Kasumi-1 (cell line): ENCODE data around the gene CBFA2T3.

Source experiments
- DNase-seq, 2 experiments: peaks; one replicate each; lab custom pipeline; 2025; lab: John Stamatoyannopoulos, UW

CBFA2T3 gene

DNA sequence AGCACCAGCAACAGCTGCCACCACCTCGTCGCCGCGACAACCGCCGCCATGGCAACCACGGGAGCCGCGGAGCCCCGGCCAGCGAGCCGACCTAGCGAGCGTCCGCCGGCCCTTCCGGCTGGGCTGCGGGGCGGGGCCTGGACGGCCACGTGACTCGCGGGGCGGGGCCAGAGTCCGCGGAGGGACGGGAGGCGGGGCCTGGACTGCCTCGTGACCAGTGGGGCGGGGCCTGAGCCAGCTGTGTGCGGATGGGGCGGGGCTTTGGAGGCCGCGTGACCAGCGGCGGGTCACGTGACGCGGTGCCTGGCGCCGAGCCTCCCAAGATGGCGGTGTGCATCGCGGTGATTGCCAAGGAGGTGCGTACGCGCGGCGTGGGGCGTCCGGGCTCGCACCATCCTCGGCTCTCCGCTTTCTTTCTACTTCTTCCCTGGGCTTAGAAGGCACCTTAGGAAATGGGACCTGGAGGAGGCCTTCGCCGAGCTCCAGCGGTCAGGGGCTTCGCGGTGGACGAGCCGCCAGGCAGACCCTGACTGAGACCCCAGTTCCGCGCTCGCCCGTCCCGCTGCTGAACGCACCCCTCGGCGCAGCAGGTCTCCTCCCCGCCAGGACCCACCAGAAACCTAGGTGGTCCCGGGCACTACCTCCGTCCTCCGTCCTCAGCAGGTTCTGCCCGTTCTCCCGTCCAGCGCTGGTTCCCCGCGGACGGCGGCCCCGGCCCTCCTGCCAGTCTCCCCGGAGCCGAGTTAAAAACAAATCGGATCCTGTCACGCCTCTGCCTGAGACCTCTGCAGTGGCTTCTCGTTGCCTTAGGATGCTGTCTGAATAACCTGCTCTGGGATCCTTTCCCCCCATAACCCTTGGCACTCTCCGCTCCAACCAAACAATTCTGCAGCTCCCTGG, 119.9 kb downstream of the CBFA2T3 start, which contains the start of the genes GALNS and TRAPPC2L:
TSS of gene GALNS (minus strand) at position 120 of the 900 bp plus-strand sequence. CDS start at position 50, 70 bp downstream.
TSS of gene TRAPPC2L (plus strand) at position 300 of the 900 bp plus-strand sequence. CDS start at position 324, 24 bp downstream.
- DNase-seq = peak; percentile 78 to 86

DNA sequence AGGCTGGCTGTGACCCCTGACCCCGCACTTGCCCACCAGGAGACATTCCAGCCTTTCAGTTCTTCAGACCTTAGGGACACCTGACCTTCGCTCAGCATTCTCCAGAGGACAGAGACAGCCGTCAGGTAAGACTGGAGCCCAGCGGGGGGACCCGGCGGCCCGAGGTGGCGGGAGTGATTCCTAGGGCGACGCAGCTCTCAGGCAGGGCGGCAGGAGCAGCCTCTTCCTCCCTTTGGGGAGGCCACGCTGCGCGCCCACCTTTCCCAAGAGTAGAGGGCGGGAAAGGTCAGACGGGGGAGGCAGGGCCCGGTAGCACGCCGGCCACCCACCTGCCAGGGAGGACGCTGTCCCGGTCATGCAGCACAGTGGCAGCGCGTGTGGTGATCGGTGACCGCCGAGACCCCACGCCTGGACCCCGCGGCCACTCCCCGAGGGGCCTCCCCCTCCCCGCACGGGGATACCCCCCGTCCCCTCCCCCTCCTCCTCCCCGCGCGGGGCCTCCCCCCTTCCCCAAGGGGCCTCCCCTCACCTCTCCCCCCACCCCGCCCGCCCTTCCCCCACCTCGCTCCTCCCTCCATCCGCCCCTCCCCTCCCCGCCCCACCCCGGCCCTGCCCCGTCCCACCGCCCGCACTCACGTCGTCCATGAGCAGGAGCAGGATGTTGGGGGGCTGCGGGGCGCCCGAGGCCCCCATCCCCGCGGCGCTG, 120.7 kb downstream of the CBFA2T3 start:
- peak in 1 of 2 experiments; percentile 35 for DNase-seq

DNA sequence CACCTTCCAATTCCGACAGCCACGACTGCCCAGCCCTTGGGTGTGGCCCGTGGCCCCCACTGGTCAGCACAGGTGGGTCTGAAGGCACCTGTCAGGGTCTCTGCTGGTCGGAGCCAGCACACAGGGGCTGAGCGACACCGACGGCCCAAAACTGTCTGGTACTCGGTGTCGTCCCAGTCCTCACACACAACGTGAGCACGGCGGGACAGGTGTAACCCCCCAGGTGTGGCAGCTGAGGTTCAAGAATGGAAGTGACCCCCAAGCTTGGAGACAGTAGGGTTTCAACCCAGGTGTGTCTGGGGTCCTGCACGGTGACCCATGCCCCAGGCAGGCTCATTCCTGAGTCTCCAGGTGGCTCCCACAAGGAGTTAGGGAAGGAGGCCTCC, 121.3 kb downstream of the CBFA2T3 start:
- no peak for DNase-seq

DNA sequence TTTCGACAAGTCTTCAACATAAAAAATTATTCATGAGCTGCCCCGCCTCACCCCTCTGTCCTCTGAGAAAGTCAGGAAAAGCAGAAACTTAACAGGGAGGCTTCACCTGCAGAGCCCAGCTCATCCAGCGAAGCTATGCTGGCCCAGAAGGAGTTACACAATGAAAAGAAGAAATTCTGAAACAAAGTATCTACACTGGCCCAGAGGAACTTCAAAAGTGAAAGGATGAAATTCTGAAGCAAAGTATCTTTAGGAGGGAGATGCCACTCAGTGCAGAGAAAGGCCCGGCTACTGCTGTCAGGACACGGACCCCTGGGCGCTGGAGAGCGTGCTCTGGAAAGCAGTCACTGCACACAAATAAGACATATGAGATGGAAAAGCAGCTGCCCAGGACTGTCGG, 121.8 kb downstream of the CBFA2T3 start:
- no peak for DNase-seq

DNA sequence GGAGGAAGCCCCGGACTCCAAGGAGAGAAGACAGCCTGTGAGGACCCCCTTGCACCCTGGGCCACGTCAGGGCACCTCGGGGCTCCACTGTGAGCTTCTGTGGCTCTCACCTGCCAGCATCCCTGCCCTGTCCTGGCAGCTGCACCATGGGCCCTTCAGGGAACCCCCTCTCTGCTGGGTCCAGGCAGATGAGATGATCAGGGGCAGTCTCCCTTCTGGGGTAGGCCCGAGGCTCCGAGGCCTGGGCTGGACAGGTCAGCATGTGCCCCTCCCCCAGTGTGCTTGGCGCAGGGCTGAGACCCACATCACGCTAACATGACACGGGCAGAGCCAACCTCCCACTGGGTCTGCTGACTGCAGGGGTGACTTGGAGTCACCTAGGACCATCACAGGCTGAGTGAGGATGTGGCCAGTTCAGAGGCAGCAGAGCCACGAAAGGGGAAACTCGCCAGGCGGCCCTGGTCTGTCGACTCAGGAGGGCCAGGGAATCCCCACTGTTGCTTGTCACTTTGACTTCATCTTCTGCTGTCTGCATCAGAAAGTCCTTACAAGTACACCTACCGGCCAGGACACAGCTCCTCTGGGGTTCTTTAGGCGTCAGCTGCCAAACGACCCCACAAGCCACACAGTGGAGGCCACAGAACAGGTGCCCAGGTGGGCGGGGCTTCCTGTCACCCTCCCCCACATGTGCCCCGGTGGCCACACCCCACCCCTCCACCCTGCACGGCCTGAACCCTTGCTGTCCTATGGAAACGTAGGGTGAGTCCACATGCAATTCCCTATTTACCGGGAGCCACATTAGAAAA, 122.5 kb downstream of the CBFA2T3 start:
- peak in 1 of 2 experiments; percentile 29 for DNase-seq

DNA sequence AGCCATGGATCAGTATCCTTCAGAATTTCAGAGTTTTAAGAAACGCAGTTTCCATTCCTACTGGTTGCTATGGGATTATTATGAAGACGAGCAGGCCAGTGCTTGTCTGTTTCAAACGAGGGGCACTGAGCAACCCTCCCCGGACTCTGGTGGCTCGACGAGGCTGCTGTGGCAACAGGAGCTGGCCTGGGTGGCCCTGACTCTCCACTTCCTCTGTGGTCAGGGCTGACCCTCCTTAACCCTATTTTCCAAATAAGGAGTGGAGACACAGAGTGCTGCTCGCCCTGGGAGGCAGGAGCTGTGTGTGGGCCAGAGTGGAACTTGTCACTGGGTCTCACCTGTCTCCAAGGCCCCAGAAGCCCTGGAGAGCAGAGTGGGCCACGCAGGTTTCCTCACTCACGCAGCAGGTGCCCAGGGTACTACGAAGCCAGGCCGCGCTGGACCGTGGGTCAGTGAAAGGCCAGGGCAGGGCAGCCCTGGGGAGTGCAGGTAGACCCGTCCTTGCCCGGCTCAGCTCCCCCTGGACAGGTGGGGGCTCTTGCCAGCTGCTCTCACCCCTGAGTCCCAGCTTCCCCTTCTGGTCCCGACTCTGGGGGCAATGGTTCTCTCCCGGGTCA, 123.6 kb downstream of the CBFA2T3 start:
- no peak for DNase-seq

DNA sequence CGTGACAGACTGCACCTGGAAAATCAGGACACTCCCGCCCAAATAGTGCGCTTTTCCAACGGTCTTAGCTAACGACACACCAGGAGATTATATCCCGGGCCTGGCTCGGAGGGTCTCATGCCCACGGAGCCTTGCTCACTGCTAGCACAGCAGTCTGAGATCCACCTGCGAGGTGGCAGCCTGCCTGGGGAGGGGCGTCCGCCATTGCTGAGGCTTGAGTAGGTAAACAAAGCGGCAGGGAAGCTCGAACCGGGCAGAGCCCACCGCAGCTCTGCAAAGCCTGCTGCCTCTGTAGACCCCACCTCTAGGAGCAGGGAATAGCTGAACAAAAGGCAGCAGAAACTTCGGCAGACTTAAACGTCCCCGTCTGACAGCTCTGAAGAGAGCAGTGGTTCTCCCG, 125.4 kb downstream of the CBFA2T3 start:
- no peak for DNase-seq

DNA sequence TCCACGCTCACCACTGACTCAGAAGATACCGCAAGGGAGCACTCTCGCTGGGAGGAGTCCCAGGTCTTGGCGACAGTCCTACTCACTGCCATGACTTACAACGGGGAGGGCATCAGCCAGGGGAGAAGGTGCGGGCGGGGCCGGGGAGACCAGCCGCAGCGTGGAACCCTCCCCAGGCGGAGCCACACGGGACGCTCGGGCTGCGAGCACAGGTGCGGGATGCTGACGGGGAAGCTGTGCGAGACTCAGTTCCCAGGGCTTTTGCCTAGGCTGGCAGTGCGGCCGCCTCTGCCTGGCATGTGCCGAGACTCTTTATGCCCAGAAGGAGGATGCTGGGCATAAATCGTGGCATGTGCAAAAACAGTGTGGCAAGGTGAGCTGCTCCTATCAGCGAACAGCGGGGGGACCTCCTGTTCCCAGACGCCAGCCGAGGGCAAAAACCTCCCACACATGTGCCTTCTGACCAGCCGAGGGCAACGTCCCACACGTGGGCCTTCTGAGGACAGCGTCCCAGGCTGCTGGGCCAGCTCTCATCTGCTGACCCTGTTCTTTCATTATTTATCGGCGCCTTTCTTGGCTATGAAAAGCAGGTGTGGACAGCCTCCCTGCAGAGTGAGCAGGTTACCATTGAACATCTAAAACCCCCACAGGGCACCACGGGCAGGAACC, 126.3 kb downstream of the CBFA2T3 start:
- DNase-seq = no peak

DNA sequence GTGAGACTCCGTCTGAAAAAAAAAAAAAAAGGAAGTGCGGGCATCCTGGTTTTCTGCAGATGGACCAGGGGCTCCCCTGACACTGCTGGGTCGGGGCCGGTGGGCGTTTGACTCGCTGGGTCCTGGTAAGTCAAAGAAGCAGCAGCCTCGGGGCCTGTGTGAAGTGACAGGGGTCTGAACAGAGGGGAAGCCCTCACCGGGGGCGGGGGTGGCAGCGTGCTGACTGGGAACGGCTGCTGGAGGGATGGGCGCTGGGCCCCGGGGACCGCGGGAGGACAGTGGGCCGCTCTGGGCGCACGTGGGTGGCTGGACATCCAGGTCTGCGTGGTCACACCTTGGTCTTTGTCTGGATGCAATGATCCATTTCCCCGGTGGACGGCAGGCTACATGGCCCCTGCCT, 128.4 kb downstream of the CBFA2T3 start:
- no peak for DNase-seq

DNA sequence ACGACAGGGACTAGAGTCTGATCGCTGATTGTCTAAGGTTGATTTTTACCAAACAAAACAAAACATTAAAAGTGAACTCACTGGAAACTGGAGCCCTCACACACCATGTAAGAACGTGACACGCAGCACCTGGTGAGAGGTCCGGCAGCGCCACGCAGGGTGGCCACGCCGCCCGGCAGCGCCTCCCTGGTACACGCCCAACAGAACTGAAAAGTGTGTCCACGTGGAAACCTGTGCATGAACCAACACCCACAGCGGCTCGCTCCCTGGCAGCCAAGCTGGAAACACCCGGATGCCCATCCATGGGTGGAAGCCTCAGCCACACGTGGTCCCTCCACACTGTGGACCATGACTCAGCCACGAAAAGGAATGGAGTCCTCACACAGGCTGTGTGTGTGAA, 129.4 kb downstream of the CBFA2T3 start:
- DNase-seq = no peak

DNA sequence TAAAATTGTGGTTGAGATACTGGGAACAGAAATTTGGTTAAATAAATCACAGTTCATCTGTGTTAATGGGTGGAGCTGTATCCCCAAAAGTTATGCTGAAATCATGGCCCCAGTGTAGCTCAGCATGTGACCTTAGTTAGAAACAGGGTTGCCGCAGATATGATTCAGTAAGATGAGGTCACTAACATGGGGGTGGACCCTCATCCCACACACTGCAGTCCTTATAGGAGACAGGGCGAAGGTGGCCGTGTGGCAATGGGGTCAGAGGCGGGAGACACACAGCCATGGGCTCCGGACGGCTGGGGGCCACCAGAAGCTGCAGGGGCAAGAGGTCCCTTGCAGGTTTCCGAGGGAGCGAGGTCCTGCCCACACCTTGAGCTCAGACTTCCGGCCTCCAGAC, 130.9 kb downstream of the CBFA2T3 start:
- DNase-seq = no peak

DNA sequence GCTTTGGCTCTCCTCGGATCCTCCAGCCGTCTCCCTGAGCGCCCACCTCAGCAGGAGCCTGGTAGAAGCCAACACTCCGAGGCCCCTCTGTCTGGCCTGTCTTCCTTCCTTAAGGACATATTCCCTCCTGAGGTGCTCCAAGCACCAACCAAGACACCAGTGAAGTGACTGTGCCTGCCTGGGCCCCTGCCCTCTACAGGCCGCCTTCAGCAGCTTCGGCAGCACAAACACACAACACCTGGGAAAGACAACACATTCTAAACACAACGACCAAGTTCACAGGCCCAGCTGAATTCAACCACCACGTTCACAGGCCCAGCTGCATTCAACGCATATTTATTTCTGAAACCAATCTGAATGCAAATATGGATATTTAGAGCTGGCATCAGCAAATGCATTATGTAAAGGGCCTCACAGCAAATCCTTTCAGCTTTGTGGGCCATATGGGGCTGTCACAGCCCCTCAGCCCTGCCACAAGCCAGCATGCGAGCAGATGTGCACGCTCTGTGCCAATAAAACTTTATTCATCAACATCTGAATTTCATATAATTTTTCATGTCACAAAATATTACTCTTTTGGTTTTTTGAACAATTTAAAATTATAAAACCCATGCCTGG, 132.5 kb downstream of the CBFA2T3 start:
- DNase-seq = no peak

DNA sequence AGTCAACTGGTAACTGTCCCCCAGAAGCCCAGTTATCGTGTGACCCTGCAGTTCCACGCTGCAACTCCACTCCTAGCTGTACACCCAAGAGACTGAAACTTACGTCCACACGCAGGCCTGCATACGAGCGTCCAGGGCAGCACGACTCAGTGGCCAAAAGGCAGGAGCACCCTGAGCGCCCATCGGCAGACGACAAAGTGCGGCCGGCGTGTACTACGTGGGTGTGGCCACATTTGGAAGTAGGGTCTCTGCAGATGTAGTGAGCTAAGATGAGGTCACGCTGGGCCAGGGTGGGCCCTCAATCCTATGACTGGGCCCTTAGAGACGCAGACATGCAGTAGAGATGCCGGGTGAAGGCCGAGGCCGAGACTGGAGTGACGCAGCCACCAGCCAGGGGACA, 133.8 kb downstream of the CBFA2T3 start:
- no peak for DNase-seq

DNA sequence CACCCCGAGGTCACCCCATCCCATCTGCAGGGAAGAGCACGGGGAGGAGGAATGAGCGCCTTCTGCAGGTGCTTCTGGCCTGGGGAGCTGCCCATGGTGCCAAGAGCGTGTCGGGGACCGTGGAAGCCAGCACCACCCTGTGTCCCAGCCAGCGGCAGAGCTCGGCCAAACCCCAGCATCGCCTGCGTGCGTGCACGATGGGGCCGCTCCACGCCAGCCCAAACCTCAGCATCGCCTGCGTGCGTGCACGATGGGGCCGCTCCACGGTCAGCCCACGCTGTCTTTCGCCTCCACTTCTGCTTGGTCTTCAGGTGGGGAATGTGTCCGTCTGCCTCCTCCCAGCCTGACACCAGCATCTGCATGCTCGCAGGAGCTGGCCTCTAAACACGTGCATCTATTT, 134.2 kb downstream of the CBFA2T3 start:
- no peak for DNase-seq

DNA sequence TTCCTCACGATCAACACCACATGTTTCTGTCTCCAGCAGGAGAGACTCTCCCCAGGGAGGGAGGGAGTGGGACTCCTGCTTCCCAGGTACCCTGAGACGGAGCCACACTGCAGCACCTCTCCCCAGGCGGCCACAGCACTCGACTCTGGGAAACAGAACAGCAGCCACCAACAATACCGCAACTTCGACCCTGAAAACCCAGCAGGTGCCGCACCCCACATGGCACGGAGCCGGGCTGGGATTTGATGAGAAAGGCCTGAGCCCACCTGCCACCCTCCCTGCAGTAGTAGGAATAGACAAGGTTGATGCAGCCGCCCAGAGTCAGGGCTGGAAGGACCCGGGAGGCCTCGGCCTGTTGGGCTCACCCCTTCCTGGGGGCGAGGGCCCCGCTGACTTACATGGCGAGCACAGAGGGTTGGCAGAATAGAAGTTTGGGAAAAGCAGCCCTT, 134.7 kb downstream of the CBFA2T3 start:
- DNase-seq = no peak

DNA sequence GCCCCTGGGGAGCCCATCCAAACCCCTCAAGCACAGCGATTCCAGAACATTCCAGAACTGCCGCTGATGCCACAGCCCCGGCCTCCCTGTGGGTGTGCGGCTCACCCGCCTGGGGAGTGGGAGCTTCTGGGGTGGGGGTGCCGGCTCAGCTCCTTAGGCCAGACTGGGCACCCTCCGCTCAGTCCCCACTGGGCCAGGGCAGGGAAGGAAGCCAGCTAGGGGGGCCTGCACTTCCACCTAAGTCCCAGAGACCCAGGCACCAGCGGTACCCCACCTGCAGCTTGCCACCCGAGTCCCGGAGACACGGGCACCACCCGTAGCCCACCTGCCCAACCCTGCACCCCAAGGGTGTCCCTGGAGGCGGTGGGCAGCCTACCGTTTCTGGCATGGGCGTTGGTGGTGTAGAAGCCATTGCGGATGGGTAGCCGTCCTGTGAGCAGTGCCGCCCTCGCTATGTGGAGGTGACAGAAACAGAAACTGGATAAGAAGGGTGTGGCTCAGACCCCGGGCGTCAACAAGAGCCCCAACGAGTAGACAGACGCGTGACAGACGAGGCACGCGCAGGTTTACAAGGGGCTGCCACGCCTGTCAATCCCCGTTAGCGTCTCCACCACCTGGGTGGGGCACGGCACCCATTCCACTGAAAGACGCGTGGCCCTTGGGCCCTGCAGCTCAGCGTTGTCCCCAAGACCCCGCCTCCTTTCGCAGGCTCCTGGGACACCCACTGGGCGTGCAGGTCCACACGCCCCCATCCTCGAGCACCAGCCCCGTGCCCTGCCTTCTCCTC, 135.3 kb downstream of the CBFA2T3 start:
- no peak for DNase-seq

DNA sequence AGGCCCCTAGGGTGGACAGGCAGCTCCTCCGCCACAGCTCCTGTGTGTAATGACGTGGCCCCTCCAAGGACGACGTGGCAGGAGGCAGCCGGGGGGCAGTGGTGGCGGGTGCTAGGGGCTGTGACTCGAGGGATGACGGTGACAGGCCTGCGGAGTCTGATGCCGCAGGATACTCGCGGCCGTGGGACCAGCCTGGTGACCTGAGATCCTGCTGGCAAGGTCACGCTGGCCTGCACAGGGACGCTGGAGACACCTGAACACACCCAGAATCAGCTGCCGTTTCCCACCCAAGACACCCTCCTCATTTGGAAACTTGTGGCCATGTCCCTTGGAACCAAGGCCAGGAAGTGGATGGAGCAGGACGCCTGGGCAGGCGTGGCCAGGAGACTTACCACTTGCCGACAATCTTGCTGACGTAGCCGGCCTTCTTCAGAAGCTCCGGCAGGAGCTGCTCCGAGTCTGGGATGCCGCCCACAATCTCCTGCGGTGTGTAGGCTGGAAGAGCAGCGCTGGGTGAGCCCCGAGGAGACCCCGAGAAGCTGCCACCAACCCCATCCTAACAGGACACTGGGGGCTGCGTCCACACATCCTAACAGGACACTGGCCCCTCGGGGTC, 136.3 kb downstream of the CBFA2T3 start:
- DNase-seq = no peak

DNA sequence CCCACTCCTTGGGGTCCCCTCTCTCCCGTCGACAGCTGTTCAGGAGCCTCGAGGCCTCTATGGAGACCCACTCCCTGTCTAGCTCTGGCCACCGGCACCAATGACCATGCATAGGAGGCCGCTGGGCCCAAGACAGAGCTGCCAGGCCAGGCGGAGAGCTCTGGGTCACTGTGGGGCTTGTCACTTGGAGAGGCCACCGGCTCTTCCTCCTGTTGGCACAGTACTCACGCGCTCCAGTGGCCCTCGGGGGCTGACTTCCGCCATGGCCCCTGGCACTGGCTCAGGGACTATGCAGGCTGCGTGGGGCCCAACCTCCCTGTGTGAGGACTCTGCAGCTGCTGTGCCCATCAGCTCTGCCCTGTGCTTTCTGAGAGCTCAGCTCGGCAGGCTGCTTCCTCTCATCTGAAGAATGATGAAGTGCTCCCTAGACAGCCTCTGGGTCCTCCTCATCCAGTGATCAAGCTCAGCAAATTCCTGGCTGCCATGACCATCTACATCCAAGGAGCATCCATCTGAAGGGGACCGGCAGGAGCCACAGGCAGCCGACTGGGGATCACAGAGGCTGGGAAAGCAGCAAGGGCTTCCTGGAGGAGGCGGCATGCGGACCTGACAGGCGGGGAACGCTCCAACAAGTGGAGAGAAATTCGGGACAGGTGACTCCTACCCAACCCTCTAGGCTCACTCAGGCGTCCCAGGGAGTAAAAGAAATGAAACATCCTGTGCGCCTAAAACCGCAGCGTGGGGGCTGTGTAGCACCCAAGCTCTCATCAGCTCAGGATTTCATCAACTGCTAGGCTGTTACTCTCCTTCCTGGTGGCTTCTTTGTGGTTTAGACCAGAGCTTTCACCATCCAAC, 137.0 kb downstream of the CBFA2T3 start:
- DNase-seq = no peak
